B cell (primary cell): ENCODE data around the gene FMN1. TPM values are rescaled to one million over a fixed set of nuclear protein-coding genes. Genes with fewer than 3 reads are reported as not detected.

Experiments
- ATAC-seq: fragments of 200-7000 bp; cut with Tn5 transposase; one replicate; pipeline ENCODE4 v1.10.0; 2021; ENCODE audit warnings: low read depth, mild to moderate bottlenecking, moderate number of reproducible peaks, moderate library complexity
- CTCF ChIA-PET: fragments of 350-600 bp; sonication (Branson Sonifier 250); formaldehyde crosslinking; loops from one replicate; lab custom pipeline; 2021; ENCODE audit warnings: antibody characterized with exemption, inconsistent platforms; lab: Charles Lee
- POLR2A ChIA-PET: fragments of 350-600 bp; sonication (Branson Sonifier 250); formaldehyde crosslinking; loops from one replicate; lab custom pipeline; 2021; ENCODE audit warnings: antibody characterized with exemption; lab: Charles Lee
- DNase-seq: peaks from one replicate; pipeline ENCODE4 v3.0.0; 2013
- H2AFZ ChIP-seq: 2 replicates; pipeline ENCODE4 v1.6.1; 2012; ENCODE audit warnings: mild to moderate bottlenecking, low read depth, low read length; ENCODE audit not compliant: insufficient read depth, poor library complexity, severe bottlenecking
- H3K27ac ChIP-seq, 2 donors: 1 replicate in 1 of 2; 2 replicates in 1 of 2; pipeline ENCODE4 v1.5.1; 2012 to 2013; ENCODE audit warnings: low read length in 2 of 2, mild to moderate bottlenecking in 2 of 2, moderate library complexity in 1 of 2
- H3K27me3 ChIP-seq, 4 experiments: fragments of 200-600 bp in 1 of 4; sonication (generic) in 1 of 4; replicated peaks in 1 of 4; 1 replicate in 2 of 4; 2 replicates in 2 of 4; pipeline versions ENCODE4 v1.6.1 to v1.7.0; 2013 to 2016; ENCODE audit warnings: low read length in 3 of 4, mild to moderate bottlenecking in 2 of 4, mixed read lengths in 1 of 4, moderate library complexity in 1 of 4; ENCODE audit not compliant: insufficient read depth in 4 of 4, control insufficient read depth in 3 of 4; ENCODE audit errors: control extremely low read depth in 1 of 4
- H3K36me3 ChIP-seq, 2 experiments: replicated peaks in 1 of 2; 1 replicate in 1 of 2; 2 replicates in 1 of 2; pipeline versions ENCODE4 v1.6.1 to v1.7.1; 2013; ENCODE audit warnings: low read length in 1 of 2; ENCODE audit not compliant: insufficient read depth in 2 of 2, control insufficient read depth in 1 of 2; ENCODE audit errors: control extremely low read depth in 1 of 2, extremely low read depth in 1 of 2
- H3K4me1 ChIP-seq, 2 donors: fragments of 200-600 bp in 1 of 2; sonication (generic) in 1 of 2; 1 replicate in 1 of 2; 2 replicates in 1 of 2; pipeline versions ENCODE4 v1.5.1 to v1.6.1; 2013 to 2017; ENCODE audit warnings: low read length in 2 of 2; ENCODE audit not compliant: control insufficient read depth in 2 of 2, insufficient read depth in 2 of 2
- H3K4me2 ChIP-seq: replicated peaks from 2 replicates; pipeline ENCODE3; 2012; ENCODE audit warnings: mild to moderate bottlenecking, low read depth, low read length; ENCODE audit not compliant: poor library complexity, severe bottlenecking
- H3K4me3 ChIP-seq, 5 experiments: fragments of 200-600 bp in 1 of 5; sonication (generic) in 1 of 5; 1 replicate in 3 of 5; 2 replicates in 2 of 5; pipeline versions ENCODE4 v1.5.1 to v1.7.0; 2011 to 2016; ENCODE audit warnings: low read length in 4 of 5, mild to moderate bottlenecking in 4 of 5, low read depth in 2 of 5, control low read depth in 1 of 5, moderate library complexity in 1 of 5; ENCODE audit not compliant: insufficient read depth in 1 of 5; ENCODE audit errors: control extremely low read depth in 1 of 5, extremely low read depth in 1 of 5
- H3K79me2 ChIP-seq: fragments of 200-600 bp; sonication (generic); one replicate; pipeline ENCODE4 v1.6.0; 2016; ENCODE audit warnings: low read length; ENCODE audit not compliant: control insufficient read depth, insufficient read depth
- H3K9ac ChIP-seq: fragments of 200-600 bp; sonication (generic); 2 replicates; pipeline ENCODE4 v1.6.1; 2017; ENCODE audit warnings: mild to moderate bottlenecking, low read length, moderate library complexity
- H3K9me3 ChIP-seq, 3 donors: one replicate each; pipeline versions ENCODE4 v1.6.1 to v1.7.1; 2013; ENCODE audit warnings: low read length in 2 of 3; ENCODE audit not compliant: control insufficient read depth in 2 of 3, insufficient read depth in 1 of 3; ENCODE audit errors: control extremely low read depth in 1 of 3
- H4K20me1 ChIP-seq: 2 replicates; pipeline ENCODE4 v1.6.0; 2012; ENCODE audit warnings: mild to moderate bottlenecking, low read length; ENCODE audit not compliant: insufficient read depth, control insufficient read depth, poor library complexity, severe bottlenecking
- H3K27ac Mint-ChIP-seq: one replicate; pipeline ENCODE4 v1.8.0; 2021; ENCODE audit warnings: mixed read lengths
- H3K27me3 Mint-ChIP-seq: one replicate; pipeline ENCODE4 v1.8.0; 2021; ENCODE audit warnings: mixed read lengths
- H3K4me1 Mint-ChIP-seq: one replicate; pipeline ENCODE4 v1.8.0; 2021; ENCODE audit warnings: mixed read lengths
- H3K4me3 Mint-ChIP-seq: one replicate; pipeline ENCODE4 v1.8.0; 2021; ENCODE audit warnings: mixed read lengths
- H3K9me3 Mint-ChIP-seq: one replicate; pipeline ENCODE4 v1.8.0; 2022; ENCODE audit warnings: mixed read lengths; ENCODE audit not compliant: insufficient read depth
- EZH2 ChIP-seq: IDR thresholded peaks from 2 replicates; pipeline ENCODE4 v1.6.1; 2012; ENCODE audit warnings: borderline replicate concordance, low read depth, mild to moderate bottlenecking, moderate library complexity, low read length; ENCODE audit not compliant: insufficient read depth, poor library complexity, severe bottlenecking
- WGBS: methylation state at CpG from one replicate; pipeline ENCODE4 v1.1.5; 2013; ENCODE audit warnings: missing lambda C conversion rate; ENCODE audit not compliant: insufficient coverage; 5-methylcytosine and 5-hydroxymethylcytosine counted together
- intact Hi-C: fragments of 100-400 bp; cut with micrococcal nuclease; formaldehyde crosslinking; loops from one replicate; pipeline ENCODE4 v1.10.0; 2022
- polyA plus RNA-seq: library from polyadenylated mRNA; depleted of rRNA; stranded (reverse); fragments of >200 nt; gene quantifications from 2 replicates; pipeline ENCODE4 v1.2.3, GENCODE V29; 2012
- total RNA-seq, 2 donors: library from RNA; stranded (reverse); fragments of 120-200 nt in 1 of 2; gene quantifications; 1 replicate in 1 of 2; 2 replicates in 1 of 2; pipeline versions ENCODE4 v1.2.3 to v1.2.4, GENCODE V29; 2013 to 2022
- TF ChIP-seq, protein P1 (sequence below): fragments of 200-600 bp; IDR thresholded peaks from one replicate; pipeline ENCODE4 v1.8.0; 2022; ENCODE audit warnings: antibody characterized with exemption, mild to moderate bottlenecking

FMN1 gene
- total and polyA plus RNA-seq, 2 donors (not counting 1 experiment from before 2014, with no cell fraction given), result 0.21 to 0.96 TPM

GRCh38 chr15:32886459-32886858 is 308.1 kb downstream of the FMN1 start:
- Mint-ChIP-seq H3K4me1 (no peaks in the 10 kb centered on the region), H3K27ac (no peak overlapping the region), H3K9me3 (no peaks in the 10 kb centered on the region), H3K27me3 (no peaks in the 10 kb centered on the region), H3K4me3 (no peak overlapping the region)
- ATAC-seq, result no peak
- Histone ChIP-seq H3K27me3 (no peaks in the 10 kb centered on the region), H3K9ac (no peak overlapping the region), H3K9me3 (no peaks in the 10 kb centered on the region), H3K79me2 (no peaks in the 10 kb centered on the region), H3K4me3 (no peak overlapping the region), H4K20me1 (no peaks in the 10 kb centered on the region), H3K36me3 (no peaks in the 10 kb centered on the region), H2AFZ (no peak overlapping the region), H3K4me1 (no peaks in the 10 kb centered on the region), H3K4me2 (no peak overlapping the region), H3K27ac (no peak overlapping the region)
- TF ChIP-seq, protein P1, sequence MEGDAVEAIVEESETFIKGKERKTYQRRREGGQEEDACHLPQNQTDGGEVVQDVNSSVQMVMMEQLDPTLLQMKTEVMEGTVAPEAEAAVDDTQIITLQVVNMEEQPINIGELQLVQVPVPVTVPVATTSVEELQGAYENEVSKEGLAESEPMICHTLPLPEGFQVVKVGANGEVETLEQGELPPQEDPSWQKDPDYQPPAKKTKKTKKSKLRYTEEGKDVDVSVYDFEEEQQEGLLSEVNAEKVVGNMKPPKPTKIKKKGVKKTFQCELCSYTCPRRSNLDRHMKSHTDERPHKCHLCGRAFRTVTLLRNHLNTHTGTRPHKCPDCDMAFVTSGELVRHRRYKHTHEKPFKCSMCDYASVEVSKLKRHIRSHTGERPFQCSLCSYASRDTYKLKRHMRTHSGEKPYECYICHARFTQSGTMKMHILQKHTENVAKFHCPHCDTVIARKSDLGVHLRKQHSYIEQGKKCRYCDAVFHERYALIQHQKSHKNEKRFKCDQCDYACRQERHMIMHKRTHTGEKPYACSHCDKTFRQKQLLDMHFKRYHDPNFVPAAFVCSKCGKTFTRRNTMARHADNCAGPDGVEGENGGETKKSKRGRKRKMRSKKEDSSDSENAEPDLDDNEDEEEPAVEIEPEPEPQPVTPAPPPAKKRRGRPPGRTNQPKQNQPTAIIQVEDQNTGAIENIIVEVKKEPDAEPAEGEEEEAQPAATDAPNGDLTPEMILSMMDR, result no peak
- no peak for TF ChIP-seq EZH2
- CTCF ChIA-PET, result interaction anchor here (0.8 to 1.5 kb wide), 3 partner anchors 10 to 221 kb away, joined by 3 read pairs; no protein-coding TSS in a partner anchor
- DNase-seq, result no peak
- POLR2A ChIA-PET, result no interaction called here
- 95% methylated on average over 4 of the region's 7 CpGs for WGBS
- intact Hi-C loops, result no loop called here

DNA sequence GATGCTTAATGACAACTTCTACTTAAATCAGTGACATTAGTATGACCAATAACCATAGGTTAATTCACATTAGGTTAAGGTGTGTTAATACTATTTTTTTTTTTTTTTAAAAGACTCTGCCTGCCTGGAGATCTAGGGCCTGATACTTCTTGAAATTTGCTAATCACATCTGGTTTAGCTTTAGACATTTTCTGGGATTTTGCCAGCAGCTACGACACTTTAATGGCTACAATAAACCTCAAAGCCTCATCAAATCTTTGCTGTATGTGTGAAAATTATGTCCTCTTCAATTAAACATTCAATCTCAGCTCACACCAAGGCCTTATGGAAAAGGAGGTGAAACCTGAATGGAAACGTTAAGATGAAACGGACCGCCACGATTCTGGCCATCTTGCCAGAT is 308.8 kb downstream of the FMN1 start:
- no peaks in the 10 kb centered on the region for H3K4me1 ChIP-seq
- Mint-ChIP-seq H3K4me3 (no peak overlapping the region), H3K9me3 (no peaks in the 10 kb centered on the region), H3K4me1 (no peaks in the 10 kb centered on the region), H3K27ac (no peak overlapping the region), H3K27me3 (no peaks in the 10 kb centered on the region)
- TF ChIP-seq EZH2, result no peak
- TF ChIP-seq, protein P1, result no peak
- no peaks in the 10 kb centered on the region for H3K27me3 ChIP-seq
- H3K4me3 ChIP-seq, result no peak overlapping the region
- H3K79me2 ChIP-seq, result no peaks in the 10 kb centered on the region
- H2AFZ ChIP-seq, result no peak overlapping the region
- no peaks in the 10 kb centered on the region for H3K9me3 ChIP-seq
- intact Hi-C loops, result no loop called here
- WGBS, result no CpG with 5 or more reads among the region's 5 CpGs
- no peaks in the 10 kb centered on the region for H3K36me3 ChIP-seq
- H3K4me2 ChIP-seq, result no peak overlapping the region
- ATAC-seq (no peak), DNase-seq (no peak)
- no peaks in the 10 kb centered on the region for H4K20me1 ChIP-seq
- no peak overlapping the region for H3K9ac ChIP-seq
- ChIA-PET POLR2A (no interaction called here), CTCF (interaction anchor here (1.5 kb wide), 1 partner anchor 50 kb away, joined by 6 read pairs; no protein-coding TSS in a partner anchor)
- no peak overlapping the region for H3K27ac ChIP-seq
